HAP-1 (cell line): ENCODE measurements around the gene SCYL3.
A peak's percentile ranks its signal among the peaks of the same experiment; 100 is the strongest.
"Not testable (repeated sequence)": the region's sequence is repeated elsewhere in the genome, so short reads cannot be mapped to it uniquely, and the experiment has no call there.

Experiments
- DNase-seq, 2 experiments: peaks; one replicate each; pipeline ENCODE4 v3.0.0-alpha.2; 2016 to 2020; ENCODE audit warnings: low spot score in 2 of 2
- H3K27me3 ChIP-seq: fragments of 250-450 bp; sonication (Bioruptor Pico); 2 replicates; pipeline ENCODE4 v1.5.1; 2020; ENCODE audit warnings: low read depth, mild to moderate bottlenecking, moderate library complexity
- H3K36me3 ChIP-seq: fragments of 250-450 bp; sonication (Bioruptor Pico); replicated peaks from 2 replicates; pipeline ENCODE4 v1.5.1; 2020; ENCODE audit warnings: mild to moderate bottlenecking
- H3K4me1 ChIP-seq: fragments of 250-450 bp; sonication (Bioruptor Pico); 2 replicates; pipeline ENCODE4 v1.5.1; 2020; ENCODE audit warnings: mild to moderate bottlenecking
- H3K4me3 ChIP-seq: fragments of 250-450 bp; sonication (Bioruptor Pico); 2 replicates; pipeline ENCODE4 v1.5.1; 2020; ENCODE audit warnings: mild to moderate bottlenecking, moderate library complexity
- H3K9me3 ChIP-seq: fragments of 250-450 bp; sonication (Bioruptor Pico); 2 replicates; pipeline ENCODE4 v1.5.1; 2020; ENCODE audit warnings: mild to moderate bottlenecking, moderate library complexity
- in situ Hi-C: fragments of 300-500 bp; cut with MboI; formaldehyde crosslinking; loops from 3 replicates; pipeline ENCODE4 v1.14.3; 2020; ENCODE audit warnings: low sequenced_read_pairs, inconsistent platforms, mixed read lengths

Gene SCYL3

GRCh38 chr1:169918220-169918619 is 24.5 kb upstream of the SCYL3 start:
- in situ Hi-C loops, H3K9me3 ChIP-seq, H3K36me3 ChIP-seq, DNase-seq, H3K27me3 ChIP-seq, H3K4me3 ChIP-seq, H3K4me1 ChIP-seq: not testable (repeated sequence)

- DNase-seq = no peak
- Histone ChIP-seq H3K4me3 (no peak overlapping the region), H3K36me3 (no peaks in the 10 kb centered on the region), H3K27me3 (no peaks in the 10 kb centered on the region), H3K4me1 (no peaks in the 10 kb centered on the region), H3K9me3 (no peaks in the 10 kb centered on the region)
- in situ Hi-C loops = no loop called here
Observed at GRCh38 chr1:169915150-169915549, 21.5 kb upstream of the SCYL3 start.

- Histone ChIP-seq H3K4me1 (no peaks in the 10 kb centered on the region), H3K9me3 (no peaks in the 10 kb centered on the region), H3K27me3 (no peaks in the 10 kb centered on the region), H3K36me3 (no peaks in the 10 kb centered on the region), H3K4me3 (no peak overlapping the region)
- in situ Hi-C loops = no loop called here
- DNase-seq = no peak
Observed at GRCh38 chr1:169914531-169914930, 20.8 kb upstream of the SCYL3 start.

GRCh38 chr1:169909499-169909898 is 15.8 kb upstream of the SCYL3 start:
- Histone ChIP-seq H3K4me3 (no peak overlapping the region), H3K4me1 (no peaks in the 10 kb centered on the region), H3K9me3 (no peaks in the 10 kb centered on the region), H3K36me3 (no peaks in the 10 kb centered on the region), H3K27me3 (no peaks in the 10 kb centered on the region)
- in situ Hi-C loops = no loop called here
- no peak for DNase-seq

GRCh38 chr1:169906938-169907337 is 13.2 kb upstream of the SCYL3 start:
- Histone ChIP-seq H3K4me1 (no peaks in the 10 kb centered on the region), H3K36me3 (no peaks in the 10 kb centered on the region), H3K9me3 (no peaks in the 10 kb centered on the region), H3K4me3 (no peak overlapping the region), H3K27me3 (no peaks in the 10 kb centered on the region)
- no peak for DNase-seq
- in situ Hi-C loops = no loop called here

GRCh38 chr1:169904834-169905233 is 11.1 kb upstream of the SCYL3 start:
- Histone ChIP-seq H3K27me3 (no peaks in the 10 kb centered on the region), H3K4me1 (no peaks in the 10 kb centered on the region), H3K4me3 (no peak overlapping the region), H3K9me3 (no peaks in the 10 kb centered on the region), H3K36me3 (no peaks in the 10 kb centered on the region)
- DNase-seq = no peak
- in situ Hi-C loops = no loop called here

GRCh38 chr1:169902751-169903150 is 9.1 kb upstream of the SCYL3 start:
- H3K4me1 ChIP-seq = no peaks in the 10 kb centered on the region
- in situ Hi-C loops = no loop called here
- H3K27me3 ChIP-seq = no peaks in the 10 kb centered on the region
- no peaks in the 10 kb centered on the region for H3K9me3 ChIP-seq
- DNase-seq = no peak
- H3K4me3 ChIP-seq = no peak overlapping the region
- H3K36me3 ChIP-seq = no peaks in the 10 kb centered on the region

GRCh38 chr1:169901115-169901514 is 7.4 kb upstream of the SCYL3 start:
- Histone ChIP-seq H3K4me3 (no peak overlapping the region), H3K36me3 (no peaks in the 10 kb centered on the region), H3K9me3 (no peaks in the 10 kb centered on the region), H3K27me3 (no peaks in the 10 kb centered on the region), H3K4me1 (no peaks in the 10 kb centered on the region)
- in situ Hi-C loops = no loop called here
- DNase-seq = no peak

GRCh38 chr1:169900571-169900970 is 6.9 kb upstream of the SCYL3 start:
- DNase-seq = no peak
- H3K36me3 ChIP-seq = no peaks in the 10 kb centered on the region
- in situ Hi-C loops = no loop called here
- H3K4me3 ChIP-seq = no peak overlapping the region
- H3K27me3 ChIP-seq = no peaks in the 10 kb centered on the region
- no peaks in the 10 kb centered on the region for H3K4me1 ChIP-seq
- no peaks in the 10 kb centered on the region for H3K9me3 ChIP-seq

- Histone ChIP-seq H3K4me1 (peaks cover under 1% of the 10 kb centered on the region; the same call in 1 of the 2 replicates), H3K27me3 (no peaks in the 10 kb centered on the region), H3K9me3 (no peaks in the 10 kb centered on the region), H3K4me3 (no peak overlapping the region), H3K36me3 (no peaks in the 10 kb centered on the region)
- no peak for DNase-seq
- in situ Hi-C loops = no loop called here
Observed at GRCh38 chr1:169899519-169900217, 6.0 kb upstream of the SCYL3 start.

GRCh38 chr1:169896013-169896412 is 2.3 kb upstream of the SCYL3 start:
- Histone ChIP-seq H3K9me3 (no peaks in the 10 kb centered on the region), H3K4me3 (no peak overlapping the region), H3K4me1 (peaks cover 11% of the 10 kb centered on the region), H3K36me3 (no peaks in the 10 kb centered on the region), H3K27me3 (no peaks in the 10 kb centered on the region)
- in situ Hi-C loops = no loop called here
- no peak for DNase-seq

GRCh38 chr1:169894424-169895145 is 889 bp upstream of the SCYL3 start:
- no peaks in the 10 kb centered on the region for H3K9me3 ChIP-seq
- peaks cover 11% of the 10 kb centered on the region for H3K4me1 ChIP-seq
- DNase-seq = no peak
- in situ Hi-C loops = no loop called here
- H3K27me3 ChIP-seq = no peaks in the 10 kb centered on the region
- no peaks in the 10 kb centered on the region for H3K36me3 ChIP-seq
- peak overlapping the region; percentile 68 for H3K4me3 ChIP-seq

GRCh38 chr1:169892927-169893644 is 610 bp downstream of the SCYL3 start:
- in situ Hi-C loops = no loop called here
- no peaks in the 10 kb centered on the region for H3K9me3 ChIP-seq
- DNase-seq = peak in 1 of 2 experiments; percentile 35
- peaks cover 11% of the 10 kb centered on the region for H3K4me1 ChIP-seq
- H3K4me3 ChIP-seq = peak overlapping the region; percentile 68
- no peaks in the 10 kb centered on the region for H3K27me3 ChIP-seq
- H3K36me3 ChIP-seq = peaks cover 4% of the 10 kb centered on the region
